ENCODE measurements around the gene MRPL30.

- no peak for TF ChIP-seq POLR2AphosphoS5 (IDR thresholded peaks at IDR 0.05)
- TF ChIP-seq CTCF (IDR thresholded peaks at IDR 0.05 in 8 of 11, conservative IDR thresholded peaks at IDR 0.05 in 3 of 11) = no peak
- TF ChIP-seq POLR2A (IDR thresholded peaks at IDR 0.05) = no peak
These were observed 61.2 kb downstream of the MRPL30 start for GRCh38 chr2:99242151-99242550.
